ENCODE measurements around the gene DPP6.

Gene DPP6

DNA sequence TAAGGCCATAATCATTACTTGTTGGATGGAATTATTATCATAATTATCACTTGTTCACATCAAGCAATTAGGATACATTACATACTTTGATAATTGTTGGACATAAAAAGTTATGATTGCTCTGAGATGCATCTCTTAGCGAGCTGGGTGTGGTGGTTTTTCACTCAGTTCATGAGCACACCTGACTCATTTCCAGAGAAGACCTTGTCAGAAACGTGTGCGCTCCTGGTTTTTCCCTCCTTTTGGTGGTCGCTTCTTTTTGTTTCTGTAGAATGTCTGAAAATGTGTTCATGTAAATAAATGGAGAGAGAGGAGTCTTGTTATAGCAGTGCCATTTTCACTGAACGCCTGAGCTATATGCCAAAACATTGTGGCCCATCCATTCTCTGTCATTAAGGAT, 809.4 kb downstream of the DPP6 start:
- TF ChIP-seq TEAD4 (IDR thresholded peaks at IDR 0.05) = no peak
- TF ChIP-seq FOXM1 (IDR thresholded peaks at IDR 0.05; ENCODE audit: borderline replicate concordance, low read depth) = no peak
- TF ChIP-seq ZBTB7A (IDR thresholded peaks at IDR 0.05; ENCODE audit: low read depth) = no peak
- no peak for TF ChIP-seq CEBPB (IDR thresholded peaks at IDR 0.05)
- TF ChIP-seq EGR1 (IDR thresholded peaks at IDR 0.05) = no peak
- TF ChIP-seq EP300 (IDR thresholded peaks at IDR 0.05; ENCODE audit: borderline replicate concordance) = no peak
- no peak for TF ChIP-seq RAD21 (IDR thresholded peaks at IDR 0.05; ENCODE audit: low read depth)
- TF ChIP-seq, protein P1, sequence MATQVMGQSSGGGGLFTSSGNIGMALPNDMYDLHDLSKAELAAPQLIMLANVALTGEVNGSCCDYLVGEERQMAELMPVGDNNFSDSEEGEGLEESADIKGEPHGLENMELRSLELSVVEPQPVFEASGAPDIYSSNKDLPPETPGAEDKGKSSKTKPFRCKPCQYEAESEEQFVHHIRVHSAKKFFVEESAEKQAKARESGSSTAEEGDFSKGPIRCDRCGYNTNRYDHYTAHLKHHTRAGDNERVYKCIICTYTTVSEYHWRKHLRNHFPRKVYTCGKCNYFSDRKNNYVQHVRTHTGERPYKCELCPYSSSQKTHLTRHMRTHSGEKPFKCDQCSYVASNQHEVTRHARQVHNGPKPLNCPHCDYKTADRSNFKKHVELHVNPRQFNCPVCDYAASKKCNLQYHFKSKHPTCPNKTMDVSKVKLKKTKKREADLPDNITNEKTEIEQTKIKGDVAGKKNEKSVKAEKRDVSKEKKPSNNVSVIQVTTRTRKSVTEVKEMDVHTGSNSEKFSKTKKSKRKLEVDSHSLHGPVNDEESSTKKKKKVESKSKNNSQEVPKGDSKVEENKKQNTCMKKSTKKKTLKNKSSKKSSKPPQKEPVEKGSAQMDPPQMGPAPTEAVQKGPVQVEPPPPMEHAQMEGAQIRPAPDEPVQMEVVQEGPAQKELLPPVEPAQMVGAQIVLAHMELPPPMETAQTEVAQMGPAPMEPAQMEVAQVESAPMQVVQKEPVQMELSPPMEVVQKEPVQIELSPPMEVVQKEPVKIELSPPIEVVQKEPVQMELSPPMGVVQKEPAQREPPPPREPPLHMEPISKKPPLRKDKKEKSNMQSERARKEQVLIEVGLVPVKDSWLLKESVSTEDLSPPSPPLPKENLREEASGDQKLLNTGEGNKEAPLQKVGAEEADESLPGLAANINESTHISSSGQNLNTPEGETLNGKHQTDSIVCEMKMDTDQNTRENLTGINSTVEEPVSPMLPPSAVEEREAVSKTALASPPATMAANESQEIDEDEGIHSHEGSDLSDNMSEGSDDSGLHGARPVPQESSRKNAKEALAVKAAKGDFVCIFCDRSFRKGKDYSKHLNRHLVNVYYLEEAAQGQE (IDR thresholded peaks at IDR 0.05; ENCODE audit: low read depth) = no peak
- no peak for TF ChIP-seq YY1 (IDR thresholded peaks at IDR 0.05; ENCODE audit: low read depth)
- TF ChIP-seq CREB1 (IDR thresholded peaks at IDR 0.05; ENCODE audit: low read depth) = no peak
- TF ChIP-seq NFIC (IDR thresholded peaks at IDR 0.05) = no peak
- no peak for TF ChIP-seq TAF1 (IDR thresholded peaks at IDR 0.05; ENCODE audit: low read depth)
- TF ChIP-seq, protein P2, sequence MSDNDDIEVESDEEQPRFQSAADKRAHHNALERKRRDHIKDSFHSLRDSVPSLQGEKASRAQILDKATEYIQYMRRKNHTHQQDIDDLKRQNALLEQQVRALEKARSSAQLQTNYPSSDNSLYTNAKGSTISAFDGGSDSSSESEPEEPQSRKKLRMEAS (IDR thresholded peaks at IDR 0.05) = no peak
- no peak for TF ChIP-seq TCF12 (IDR thresholded peaks at IDR 0.05; ENCODE audit: low read depth)
- TF ChIP-seq, protein P3, sequence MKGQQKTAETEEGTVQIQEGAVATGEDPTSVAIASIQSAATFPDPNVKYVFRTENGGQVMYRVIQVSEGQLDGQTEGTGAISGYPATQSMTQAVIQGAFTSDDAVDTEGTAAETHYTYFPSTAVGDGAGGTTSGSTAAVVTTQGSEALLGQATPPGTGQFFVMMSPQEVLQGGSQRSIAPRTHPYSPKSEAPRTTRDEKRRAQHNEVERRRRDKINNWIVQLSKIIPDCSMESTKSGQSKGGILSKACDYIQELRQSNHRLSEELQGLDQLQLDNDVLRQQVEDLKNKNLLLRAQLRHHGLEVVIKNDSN (IDR thresholded peaks at IDR 0.05) = no peak

DNA sequence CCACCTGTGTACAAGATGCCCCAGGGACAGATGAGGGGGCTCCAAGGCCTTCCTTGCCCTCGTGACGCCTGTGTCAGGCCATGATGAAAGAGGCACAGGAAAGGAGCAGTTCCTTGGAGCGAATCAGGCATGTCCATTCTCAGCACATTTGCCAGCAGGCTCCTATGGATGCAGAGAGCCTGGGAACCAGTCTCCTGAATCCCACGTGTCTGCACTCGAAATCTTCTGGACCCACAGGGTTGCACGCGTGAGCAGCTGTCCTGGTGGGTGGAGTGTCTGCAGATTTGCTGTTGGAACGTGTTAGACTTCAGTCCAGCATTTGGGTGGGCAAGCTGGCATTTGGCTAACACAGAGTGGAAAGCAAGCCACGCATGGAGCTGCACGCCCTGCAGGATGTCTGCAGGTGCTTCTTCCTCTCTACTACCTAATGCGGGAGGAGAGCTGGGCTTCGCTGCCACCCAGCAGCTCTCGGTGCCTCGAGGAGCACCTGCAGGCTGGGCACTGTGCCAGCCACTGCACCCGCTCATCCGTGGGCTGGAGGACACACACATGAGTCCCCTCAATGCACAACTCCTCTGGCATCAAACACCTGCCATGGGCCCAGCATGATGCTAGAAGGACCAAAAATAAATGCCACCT, 810.1 kb downstream of the DPP6 start:
- TF ChIP-seq ZBTB7A (IDR thresholded peaks at IDR 0.05; ENCODE audit: low read depth) = no peak
- no peak for TF ChIP-seq YY1 (IDR thresholded peaks at IDR 0.05; ENCODE audit: low read depth)
- TF ChIP-seq, protein P2 (IDR thresholded peaks at IDR 0.05) = no peak
- TF ChIP-seq TAF1 (IDR thresholded peaks at IDR 0.05; ENCODE audit: low read depth) = no peak
- TF ChIP-seq TCF12 (IDR thresholded peaks at IDR 0.05; ENCODE audit: low read depth) = no peak

DNA sequence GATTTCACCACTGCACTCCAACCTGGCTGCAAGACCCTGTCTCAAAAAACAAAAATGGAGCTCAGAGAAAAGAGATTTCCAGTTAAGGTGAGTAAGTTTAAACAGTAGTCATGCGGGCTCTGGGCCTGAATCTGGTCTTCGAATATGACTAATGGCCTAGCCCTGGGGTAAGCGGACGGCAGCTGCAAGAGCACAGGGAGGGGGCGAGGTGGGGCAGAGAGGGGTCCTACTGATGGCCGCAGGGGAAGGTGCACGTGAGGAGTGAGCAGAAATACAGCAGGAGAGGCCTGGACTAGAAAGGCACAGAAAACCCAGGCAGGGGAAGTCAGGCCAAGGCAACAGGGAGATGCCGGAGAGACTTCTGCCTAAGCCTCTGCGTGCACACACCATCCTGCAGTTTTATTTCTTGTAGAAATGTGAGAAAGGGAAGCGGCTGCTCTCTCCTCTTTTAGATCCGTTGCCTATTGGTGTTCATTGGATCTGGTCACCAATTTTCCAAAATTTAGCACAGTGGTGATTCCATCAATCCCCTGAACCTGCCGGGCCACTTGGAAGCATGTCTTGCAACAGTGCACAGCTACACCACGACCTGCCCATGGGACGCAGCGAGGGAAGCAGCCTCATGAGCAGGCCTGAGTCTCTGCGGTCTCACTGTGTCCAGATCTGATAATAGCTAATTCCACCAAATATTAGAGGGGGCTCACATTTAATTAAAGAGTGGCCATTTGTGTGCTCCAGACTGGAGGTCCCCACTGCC, 811.7 kb downstream of the DPP6 start:
- TF ChIP-seq CEBPB (IDR thresholded peaks at IDR 0.05) (no peak), TEAD4 (IDR thresholded peaks at IDR 0.05) (no peak), TAF1 (IDR thresholded peaks at IDR 0.05; ENCODE audit: low read depth) (no peak), EP300 (IDR thresholded peaks at IDR 0.05; ENCODE audit: borderline replicate concordance) (no peak), RAD21 (IDR thresholded peaks at IDR 0.05; ENCODE audit: low read depth) (no peak), TCF12 (IDR thresholded peaks at IDR 0.05; ENCODE audit: low read depth) (no peak), CREB1 (IDR thresholded peaks at IDR 0.05; ENCODE audit: low read depth) (no peak), YY1 (IDR thresholded peaks at IDR 0.05; ENCODE audit: low read depth) (no peak), ZBTB7A (IDR thresholded peaks at IDR 0.05; ENCODE audit: low read depth) (no peak), FOXM1 (IDR thresholded peaks at IDR 0.05; ENCODE audit: borderline replicate concordance, low read depth) (no peak), NFIC (IDR thresholded peaks at IDR 0.05) (no peak), EGR1 (IDR thresholded peaks at IDR 0.05) (no peak)
- TF ChIP-seq, protein P3 (IDR thresholded peaks at IDR 0.05) = no peak
- TF ChIP-seq, protein P2 (IDR thresholded peaks at IDR 0.05) = no peak
- TF ChIP-seq, protein P1 (IDR thresholded peaks at IDR 0.05; ENCODE audit: low read depth) = no peak

DNA sequence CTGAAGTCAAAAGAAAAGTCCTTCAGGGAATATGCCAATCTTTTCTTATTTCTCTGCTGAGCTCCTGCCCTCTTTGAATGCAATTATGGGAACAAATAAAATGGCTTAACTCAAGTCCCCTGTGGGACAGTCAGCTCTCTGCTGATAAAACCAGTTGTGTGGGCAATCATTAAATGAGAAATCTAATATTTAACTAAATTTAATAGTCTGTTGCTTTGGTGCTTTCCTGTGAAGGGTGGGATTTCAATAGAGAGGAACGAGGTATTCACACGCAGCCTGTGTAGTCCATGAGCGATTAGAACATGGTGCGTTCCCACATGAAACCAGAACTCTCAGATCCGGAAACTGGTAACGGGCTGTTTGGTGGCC, 812.3 kb downstream of the DPP6 start:
- TF ChIP-seq TCF12 (IDR thresholded peaks at IDR 0.05; ENCODE audit: low read depth) (no peak), ZBTB7A (IDR thresholded peaks at IDR 0.05; ENCODE audit: low read depth) (no peak), CREB1 (IDR thresholded peaks at IDR 0.05; ENCODE audit: low read depth) (no peak), FOXM1 (IDR thresholded peaks at IDR 0.05; ENCODE audit: borderline replicate concordance, low read depth) (no peak), CEBPB (IDR thresholded peaks at IDR 0.05) (no peak)
- TF ChIP-seq, protein P2 (IDR thresholded peaks at IDR 0.05) = no peak
- TF ChIP-seq, protein P3 (IDR thresholded peaks at IDR 0.05) = no peak

Measured in Ishikawa (cell line).